ENCODE results near the gene KNTC1. TPM values are rescaled to one million over a fixed set of nuclear protein-coding genes. Genes with fewer than 3 reads are reported as not detected.
"Not testable (repeated sequence)": the region's sequence is repeated elsewhere in the genome, so short reads cannot be mapped to it uniquely, and the experiment has no call there.

KNTC1 gene
- polyA plus RNA-seq, 3 donors, result 35.0 to 48.4 (median 45.9) TPM

DNA sequence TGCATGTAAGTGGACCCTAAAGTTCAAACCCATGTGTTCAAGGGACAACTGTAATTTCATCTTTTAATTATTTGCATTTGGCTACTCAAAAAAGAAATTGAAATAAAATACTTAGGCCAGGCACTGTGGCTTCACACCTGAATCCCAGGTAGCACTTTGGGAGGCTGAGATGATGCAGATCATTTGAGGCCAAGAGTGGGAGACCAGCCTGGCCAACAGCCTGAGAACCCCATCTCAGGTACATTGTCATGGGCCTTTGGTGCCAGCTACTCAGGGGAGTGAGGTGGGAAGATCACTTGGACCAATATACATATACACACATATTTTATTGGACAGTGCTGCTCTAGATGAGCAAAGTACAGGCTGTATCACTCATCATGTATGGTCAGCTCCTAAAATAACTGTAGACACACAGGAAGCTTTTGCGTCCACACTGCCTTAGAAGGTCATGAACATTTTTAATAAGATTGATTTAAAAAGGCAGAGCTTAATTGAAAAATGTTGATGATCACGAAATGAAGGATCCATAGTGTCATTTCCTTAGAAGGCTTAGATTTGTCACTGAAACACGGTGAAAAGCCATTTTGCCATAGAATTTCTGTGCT, 23.8 kb upstream of the KNTC1 start:
- DNase-seq (ENCODE audit: extremely low read depth in 1 of 11, low read depth in 9 of 11, low spot score in 4 of 11), result no peak

DNA sequence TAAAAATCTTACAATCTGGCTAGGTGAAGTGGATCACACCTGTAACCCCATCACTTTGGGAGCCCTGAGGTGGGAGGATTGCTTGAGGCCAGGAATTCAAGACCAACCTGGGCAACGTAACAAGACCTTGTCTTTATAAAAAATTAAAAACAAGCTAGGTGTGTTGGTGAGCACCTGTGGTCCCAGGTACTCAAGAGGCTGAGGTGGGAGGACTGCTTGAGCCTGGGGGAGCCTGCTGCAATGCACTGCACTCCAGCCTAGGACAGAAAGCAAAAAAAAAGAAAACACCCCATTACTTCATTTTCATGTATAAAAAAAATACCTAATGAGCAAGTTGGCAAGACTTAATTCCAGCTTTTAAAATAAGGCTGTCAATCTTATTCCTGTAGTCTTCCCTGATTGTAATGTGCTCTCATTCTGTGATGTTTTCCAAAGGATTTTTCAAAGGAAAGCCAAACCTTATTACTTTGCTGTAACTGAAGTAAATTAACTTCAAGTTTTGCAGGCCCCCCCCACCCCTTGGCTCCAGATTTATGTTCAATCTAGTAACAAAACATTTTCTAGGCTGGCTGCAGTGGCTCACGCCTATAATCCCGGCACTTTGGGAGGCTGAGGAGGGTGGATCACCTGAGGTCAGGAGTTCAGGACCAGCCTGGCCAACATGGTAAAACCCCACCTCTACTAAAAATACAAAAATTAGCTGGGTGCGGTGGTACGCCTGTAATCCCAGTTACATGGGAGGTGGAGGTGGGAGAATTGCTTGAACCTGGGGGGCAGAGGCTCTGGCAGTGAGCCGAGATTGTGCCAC, 23.1 kb upstream of the KNTC1 start:
- no peak for DNase-seq (ENCODE audit: extremely low read depth in 1 of 11, low read depth in 9 of 11, low spot score in 4 of 11)

DNA sequence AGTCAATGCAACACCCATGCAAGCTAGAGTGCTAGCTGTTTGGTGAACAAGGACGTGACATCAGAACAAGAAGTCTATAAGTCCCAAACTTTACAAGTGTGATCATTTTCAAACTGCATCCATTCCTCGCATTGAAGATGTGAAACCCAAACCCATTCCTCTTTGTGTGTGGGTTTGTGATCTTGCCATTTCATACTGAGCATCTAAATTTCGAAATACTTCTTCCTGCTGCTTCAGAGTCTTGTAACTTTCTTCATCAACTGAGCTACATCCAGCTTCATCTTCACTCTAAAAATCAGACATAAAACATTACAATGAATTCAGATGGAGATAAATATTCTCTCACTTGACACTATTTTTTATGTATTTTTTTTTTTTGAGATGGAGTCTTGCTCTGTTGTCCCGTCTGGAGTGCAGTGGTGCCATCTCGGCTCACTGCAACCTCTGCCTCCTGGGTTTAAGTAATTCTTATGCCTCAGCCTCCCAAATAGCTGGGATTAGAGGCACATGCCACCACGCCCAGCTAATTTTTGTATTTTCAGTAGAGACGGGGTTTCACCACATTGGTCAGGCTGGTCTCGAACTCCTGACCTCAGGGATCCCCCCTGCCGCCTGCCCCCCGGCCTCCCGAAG, 21.5 kb upstream of the KNTC1 start:
- DNase-seq (ENCODE audit: extremely low read depth in 1 of 11, low read depth in 9 of 11, low spot score in 4 of 11), result no peak

DNA sequence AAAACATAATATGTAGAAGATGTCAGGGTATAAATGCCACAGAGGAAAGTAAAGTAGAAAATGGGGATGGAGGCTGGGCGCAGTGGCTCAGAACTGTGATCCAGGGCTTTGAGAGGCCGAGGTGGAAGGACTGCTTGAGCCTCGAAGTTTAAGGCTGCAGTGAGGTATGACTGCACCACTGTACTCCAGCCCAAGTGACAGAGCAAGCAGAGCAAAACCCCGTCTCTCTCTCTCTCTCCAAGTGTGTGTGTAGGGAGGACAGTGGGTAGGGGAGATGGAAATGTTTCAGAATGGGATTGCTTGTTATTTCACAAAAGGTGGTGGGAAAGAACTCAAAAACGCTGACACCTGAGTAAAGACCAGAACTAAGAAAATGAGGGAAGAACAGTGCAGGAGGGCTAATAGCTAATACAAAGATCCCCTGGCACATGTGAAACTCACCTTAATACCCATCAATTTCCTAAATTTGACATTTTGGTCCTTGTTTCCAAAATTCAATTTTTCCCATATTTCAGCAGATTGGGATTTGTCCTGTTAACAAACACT, 20.6 kb upstream of the KNTC1 start:
- DNase-seq (ENCODE audit: extremely low read depth in 1 of 11, low read depth in 9 of 11, low spot score in 4 of 11), result no peak

DNA sequence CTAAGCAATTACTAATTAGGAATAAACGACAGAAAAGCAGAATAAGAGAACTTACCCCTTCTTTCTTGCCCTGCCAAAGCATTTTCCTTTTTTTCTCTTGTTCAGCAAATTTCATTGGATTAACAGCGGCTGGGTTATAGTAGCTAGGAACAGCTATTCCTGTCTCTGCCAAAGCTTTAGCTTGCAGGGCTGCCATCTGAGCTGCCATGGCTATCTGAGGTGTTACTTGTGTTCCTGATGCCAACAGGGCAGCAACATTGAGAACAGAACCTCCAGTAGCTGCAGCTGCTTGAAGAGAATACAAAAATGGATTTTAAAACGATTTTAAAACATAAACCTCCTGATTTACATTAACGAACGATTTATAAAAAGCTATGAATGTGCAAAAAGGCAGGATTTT, 18.9 kb upstream of the KNTC1 start:
- DNase-seq (ENCODE audit: extremely low read depth in 1 of 11, low read depth in 9 of 11, low spot score in 4 of 11), result no peak

DNA sequence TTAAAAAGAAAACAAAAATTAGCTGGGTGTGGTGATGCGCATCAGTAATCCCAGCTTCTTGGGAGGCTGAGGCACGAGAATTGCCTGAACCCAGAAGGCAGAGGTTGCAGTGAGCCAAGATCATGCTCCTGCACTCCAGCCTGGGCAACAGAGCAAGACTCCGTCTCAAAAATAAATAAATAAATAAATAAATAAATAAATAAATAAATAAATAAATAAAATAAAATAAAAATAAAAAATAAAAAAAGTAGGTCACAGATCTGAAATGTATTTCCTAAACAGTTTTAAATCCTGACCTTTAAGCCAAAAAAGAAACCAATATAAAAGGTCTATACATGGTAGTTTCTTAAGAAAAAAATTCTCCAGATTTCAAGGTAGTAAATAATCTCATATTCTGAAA, 14.0 kb upstream of the KNTC1 start:
- DNase-seq (ENCODE audit: extremely low read depth in 1 of 11, low read depth in 9 of 11, low spot score in 4 of 11), result not testable (repeated sequence)

DNA sequence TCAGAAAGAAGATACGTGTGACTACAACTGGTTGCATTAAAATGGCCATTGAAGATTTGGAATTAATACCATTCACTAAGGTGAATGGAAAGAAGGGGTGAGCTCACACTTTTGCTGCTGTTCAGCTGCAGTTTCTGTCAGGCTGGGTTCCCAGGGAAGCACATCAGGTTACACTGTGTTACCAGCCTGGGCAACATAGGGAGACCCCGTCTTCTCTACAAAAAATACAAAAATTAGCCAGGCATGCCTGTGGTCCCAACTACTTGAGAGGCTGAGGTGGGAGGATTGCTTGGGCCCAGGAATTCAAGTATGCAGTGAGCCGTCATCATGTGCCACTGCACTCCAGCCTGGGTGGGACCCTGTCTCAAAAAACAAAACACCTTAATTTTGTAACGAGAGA, 13.4 kb upstream of the KNTC1 start:
- DNase-seq (ENCODE audit: extremely low read depth in 1 of 11, low read depth in 9 of 11, low spot score in 4 of 11), result no peak

DNA sequence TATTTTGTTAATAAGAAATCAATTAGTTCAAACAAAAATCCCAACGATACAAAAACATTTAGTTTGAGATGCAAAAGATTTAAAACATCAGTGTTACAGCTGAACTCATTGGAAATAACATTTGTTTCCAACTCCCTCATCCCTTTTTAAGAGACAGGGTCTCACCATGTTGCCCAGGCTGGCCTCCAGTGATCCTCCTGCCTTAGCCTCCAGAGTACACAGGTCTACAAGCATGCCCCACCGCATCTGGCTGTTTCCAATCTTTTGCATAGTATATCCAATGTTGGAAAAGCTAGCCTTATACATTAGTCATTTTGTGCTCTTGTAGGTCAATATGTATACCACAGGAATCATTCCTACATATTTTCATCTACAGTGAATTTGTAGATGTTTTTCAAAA, 11.8 kb upstream of the KNTC1 start:
- no peak for DNase-seq (ENCODE audit: extremely low read depth in 1 of 11, low read depth in 9 of 11, low spot score in 4 of 11)

DNA sequence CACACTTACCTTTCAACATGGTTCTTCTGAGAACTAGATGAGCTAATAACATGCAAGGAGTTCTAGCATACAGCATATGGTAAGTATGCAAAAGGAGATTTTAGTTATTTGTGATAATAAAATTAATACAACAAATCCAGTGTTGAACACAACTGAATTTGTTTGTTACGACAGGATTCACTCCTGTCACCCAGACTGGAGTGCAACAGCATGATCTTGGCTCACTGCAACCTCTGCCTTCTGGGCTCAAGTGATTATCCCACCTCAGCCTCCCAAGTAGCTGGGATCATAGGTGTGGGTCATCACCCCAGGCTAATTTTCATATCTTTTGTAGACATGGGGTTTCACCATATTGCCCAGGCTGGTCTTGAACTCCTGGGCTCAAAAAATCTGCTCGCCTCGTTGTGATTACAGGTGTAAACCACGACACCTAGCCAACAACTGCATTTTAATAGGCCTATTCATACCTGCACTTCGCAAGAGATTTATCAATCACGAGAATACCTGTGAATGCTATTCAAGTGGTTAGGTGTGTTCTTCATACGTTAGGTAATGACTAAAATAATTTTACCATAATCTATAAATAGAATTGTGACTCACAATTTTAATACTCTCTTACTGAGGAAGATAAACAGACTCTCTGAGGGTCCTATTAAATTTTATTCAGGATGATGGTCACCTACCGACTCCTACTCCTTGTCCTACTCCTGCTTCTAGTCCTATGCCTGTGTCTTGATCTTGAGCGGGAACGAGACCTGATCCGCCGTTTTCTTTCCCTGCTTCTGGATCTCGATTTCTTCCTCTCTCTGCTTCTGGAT, 10.3 kb upstream of the KNTC1 start:
- no peak for DNase-seq (ENCODE audit: extremely low read depth in 1 of 11, low read depth in 9 of 11, low spot score in 4 of 11)

DNA sequence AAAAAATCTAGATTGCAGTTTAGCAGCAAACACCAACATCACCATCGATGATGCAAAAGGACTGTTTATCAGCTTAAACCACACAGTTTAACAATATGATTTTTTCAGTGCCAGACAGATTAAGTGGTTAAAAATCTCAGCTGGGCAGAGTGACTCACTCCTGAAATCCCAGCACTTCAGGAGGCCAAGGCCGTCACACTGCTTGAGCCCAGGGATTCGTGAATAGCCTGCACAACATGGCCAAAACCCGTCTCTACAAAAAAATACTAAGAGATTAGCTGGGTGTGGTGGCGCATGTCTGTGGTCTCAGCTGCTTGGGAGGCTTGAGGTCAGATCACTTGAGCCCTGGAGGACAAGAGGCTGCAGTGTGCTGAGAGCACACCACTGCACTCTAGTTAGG, 9.2 kb upstream of the KNTC1 start:
- no peak for DNase-seq (ENCODE audit: extremely low read depth in 1 of 11, low read depth in 9 of 11, low spot score in 4 of 11)

DNA sequence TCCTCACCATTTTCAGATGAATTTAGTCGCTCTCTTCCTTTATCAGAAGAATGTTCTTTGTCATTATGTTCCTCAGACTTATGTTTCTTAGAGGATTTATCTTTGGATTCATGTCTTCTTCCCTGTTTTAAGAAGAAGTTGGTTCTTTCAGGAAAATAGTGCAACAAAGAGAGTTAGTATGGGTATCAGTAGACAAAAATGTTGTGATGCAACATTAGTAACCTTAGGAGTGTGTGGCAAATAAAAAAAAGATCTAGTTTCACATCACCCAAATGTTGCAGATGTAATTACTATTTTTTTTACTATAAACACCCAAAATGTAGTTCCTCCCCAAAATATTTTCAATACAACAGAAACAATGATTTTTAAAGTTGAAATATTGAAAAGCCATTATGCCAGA, 8.1 kb upstream of the KNTC1 start:
- no peak for DNase-seq (ENCODE audit: extremely low read depth in 1 of 11, low read depth in 9 of 11, low spot score in 4 of 11)

DNA sequence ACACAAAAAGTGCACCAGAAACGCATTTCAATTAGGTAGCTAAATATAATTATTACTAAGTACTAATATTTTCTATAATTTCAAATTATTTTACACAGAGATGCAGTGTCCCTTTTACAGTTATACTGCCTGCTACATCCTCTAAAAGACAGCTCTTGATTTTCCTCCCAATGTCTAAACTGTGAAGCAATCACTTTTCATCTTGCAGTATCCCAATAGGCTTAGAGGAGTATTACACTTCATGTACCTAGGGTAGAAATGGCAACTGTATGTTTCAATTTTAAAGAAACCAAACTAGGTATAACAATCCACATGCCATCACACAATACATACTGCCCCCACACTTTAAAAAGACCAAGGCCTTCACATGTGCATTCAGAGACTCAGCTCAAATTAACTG, 7.6 kb upstream of the KNTC1 start:
- no peak for DNase-seq (ENCODE audit: extremely low read depth in 1 of 11, low read depth in 9 of 11, low spot score in 4 of 11)

DNA sequence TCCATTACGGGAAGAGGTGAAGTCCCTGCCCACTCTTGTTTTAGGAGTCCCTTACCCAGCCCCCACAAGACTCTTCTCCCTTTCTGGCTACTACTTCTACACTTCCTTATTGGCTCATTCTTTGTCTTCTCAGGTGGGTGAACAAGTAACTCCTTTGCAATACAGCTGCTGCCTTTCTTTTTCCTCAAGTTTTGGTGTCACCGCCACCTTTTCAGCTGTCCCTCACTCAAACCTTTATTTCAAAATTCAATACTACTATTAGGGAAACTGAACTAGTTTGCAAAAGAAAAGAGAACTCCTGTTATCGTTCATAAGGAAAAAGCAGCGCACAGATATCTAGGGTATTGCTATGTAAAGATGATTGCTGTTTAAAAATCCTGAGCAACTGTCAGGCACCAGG, 6.4 kb upstream of the KNTC1 start:
- no peak for DNase-seq (ENCODE audit: extremely low read depth in 1 of 11, low read depth in 9 of 11, low spot score in 4 of 11)

DNA sequence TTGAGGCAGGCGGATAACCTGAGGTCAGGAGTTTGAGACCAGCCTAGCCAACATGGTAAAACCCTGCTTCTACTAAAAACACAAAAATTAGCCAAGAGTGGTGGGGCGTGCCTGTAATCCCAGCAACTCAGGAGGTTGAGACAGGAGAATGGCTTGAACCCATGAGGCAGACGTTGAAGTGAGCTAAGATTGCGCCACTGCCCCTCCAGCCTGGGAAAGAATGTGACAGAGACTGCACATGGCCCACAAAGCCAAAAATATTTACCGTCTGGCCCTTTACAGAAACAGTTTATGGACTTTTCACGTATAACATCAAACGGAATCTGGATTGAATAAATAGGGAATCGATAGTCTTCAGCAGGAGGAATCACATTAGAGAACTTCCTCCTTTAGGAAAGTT, 3.8 kb upstream of the KNTC1 start:
- no peak for DNase-seq (ENCODE audit: extremely low read depth in 1 of 11, low read depth in 9 of 11, low spot score in 4 of 11)

DNA sequence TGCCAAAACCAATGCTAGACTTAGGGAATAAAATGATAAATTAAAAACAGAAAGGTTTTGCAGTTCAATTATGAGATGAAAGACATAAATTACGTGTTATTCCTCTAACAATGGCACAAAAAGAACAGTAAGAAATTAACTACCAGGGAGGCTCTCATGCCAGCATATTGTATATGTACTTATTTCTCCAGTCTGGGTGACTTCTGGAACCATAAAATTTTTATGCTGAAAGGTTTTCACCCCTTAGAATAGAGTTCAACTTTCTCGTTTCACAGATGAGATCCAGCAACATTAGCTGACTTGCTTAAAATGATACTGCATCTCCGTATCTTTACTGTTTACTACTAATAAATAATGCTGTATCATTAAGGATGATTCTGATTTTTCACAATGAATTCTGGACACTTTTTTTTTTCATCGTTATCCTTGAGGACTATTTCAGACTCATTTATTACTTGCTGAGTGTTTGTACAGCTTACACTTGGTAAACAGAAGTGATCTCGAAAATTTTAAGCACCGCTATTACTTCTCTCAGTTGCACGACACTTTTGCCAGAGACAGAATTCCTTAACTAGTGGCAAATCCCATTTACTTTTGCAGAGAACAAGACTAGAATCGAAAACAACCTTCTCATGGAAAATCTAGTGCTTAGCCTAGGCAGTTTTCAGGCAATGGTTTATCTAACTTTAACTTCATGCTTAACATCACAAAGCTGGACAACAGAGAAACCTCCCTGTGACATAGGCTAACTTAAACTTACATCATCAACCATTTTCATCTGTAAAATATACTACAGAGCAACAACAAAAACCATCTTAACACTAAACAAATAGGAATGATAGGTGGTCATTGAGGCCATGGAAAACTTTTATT, 3.0 kb upstream of the KNTC1 start:
- no peak for DNase-seq (ENCODE audit: extremely low read depth in 1 of 11, low read depth in 9 of 11, low spot score in 4 of 11)

DNA sequence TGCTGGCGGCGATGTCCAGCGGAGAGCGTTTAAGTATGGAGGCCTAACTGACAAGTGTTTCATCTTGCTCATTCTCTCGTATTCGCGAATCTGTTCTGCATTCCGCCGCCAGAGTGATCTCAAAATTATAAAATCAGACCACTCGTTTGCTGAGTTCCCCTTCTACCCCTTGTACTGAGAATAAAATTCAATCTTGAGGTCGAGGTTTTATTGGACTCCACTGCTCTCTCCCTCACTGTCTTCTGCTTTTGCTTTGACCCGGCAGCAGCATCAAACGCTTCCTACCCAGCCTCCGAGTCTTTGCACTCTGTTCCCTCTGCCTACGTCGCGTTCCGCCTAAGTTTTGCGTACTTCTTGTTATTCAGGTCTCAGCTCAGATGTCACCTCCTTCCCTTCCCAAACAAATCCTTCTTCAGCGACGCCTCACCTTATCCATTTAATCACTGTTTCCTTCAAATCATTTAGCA, 462 bp downstream of the KNTC1 start:
- no peak for DNase-seq (ENCODE audit: extremely low read depth in 1 of 11, low read depth in 9 of 11, low spot score in 4 of 11)

DNA sequence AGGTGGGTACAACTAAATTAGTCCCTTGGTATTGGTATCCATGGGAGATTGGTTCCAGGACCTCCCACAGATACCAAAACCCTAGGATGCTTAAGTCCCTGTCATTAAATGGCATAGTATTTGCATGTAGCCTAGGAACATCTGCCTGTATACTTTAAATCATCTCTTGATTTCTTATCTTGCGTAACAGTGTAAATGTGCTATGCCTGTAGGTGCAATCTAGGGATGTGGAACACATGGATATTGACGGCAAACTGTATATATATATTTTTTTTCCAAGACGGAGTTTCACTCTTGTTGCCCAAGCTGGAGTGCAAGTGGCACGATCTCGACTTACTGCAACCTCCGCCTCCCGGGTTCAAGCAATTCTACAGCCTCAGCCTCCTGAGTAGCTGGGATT, 1.5 kb downstream of the KNTC1 start:
- no peak for DNase-seq (ENCODE audit: extremely low read depth in 1 of 11, low read depth in 9 of 11, low spot score in 4 of 11)

DNA sequence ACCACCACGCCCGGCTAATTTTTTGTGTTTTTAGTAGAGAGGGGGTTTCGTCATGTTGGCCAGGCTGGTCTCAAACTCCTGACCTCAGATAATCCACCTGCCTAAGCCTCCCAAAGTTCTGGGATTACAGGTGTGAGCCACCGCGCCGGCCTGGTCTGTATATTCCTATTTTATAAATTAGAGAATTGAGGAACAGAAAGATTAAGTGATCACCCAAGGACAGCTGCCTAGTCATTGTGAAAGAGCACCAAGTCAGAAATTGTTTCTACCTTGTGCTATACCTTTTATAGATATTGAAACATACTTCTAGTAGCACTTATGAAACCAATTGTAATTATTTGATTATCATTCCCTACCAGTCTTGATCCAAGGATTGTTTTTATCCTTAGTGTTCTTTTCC, 1.9 kb downstream of the KNTC1 start:
- no peak for DNase-seq (ENCODE audit: extremely low read depth in 1 of 11, low read depth in 9 of 11, low spot score in 4 of 11)
